ENCODE measurements around the gene GLI2.

Gene GLI2

GRCh38 chr2:120715353-120715752, 20.3 kb upstream of the GLI2 start:
- DNase-seq = no peak

GRCh38 chr2:120715941-120716340, 19.7 kb upstream of the GLI2 start:
- DNase-seq = no peak

GRCh38 chr2:120716641-120717585, 18.8 kb upstream of the GLI2 start:
- DNase-seq = no peak

GRCh38 chr2:120719491-120719890, 16.2 kb upstream of the GLI2 start:
- no peak for DNase-seq

- DNase-seq = no peak
Measured at GRCh38 chr2:120720231-120720630, 15.4 kb upstream of the GLI2 start.

- no peak for DNase-seq
Measured at GRCh38 chr2:120720746-120721375, 14.8 kb upstream of the GLI2 start.

- no peak for DNase-seq
Measured at GRCh38 chr2:120722246-120722567, 13.5 kb upstream of the GLI2 start.

- no peak for DNase-seq
Measured at GRCh38 chr2:120722568-120723421, 12.9 kb upstream of the GLI2 start.

GRCh38 chr2:120726245-120726644, 9.4 kb upstream of the GLI2 start:
- no peak for DNase-seq

- DNase-seq = no peak
Measured at GRCh38 chr2:120729406-120730399, 6.0 kb upstream of the GLI2 start.

GRCh38 chr2:120731175-120731574, 4.5 kb upstream of the GLI2 start:
- no peak for DNase-seq

- no peak for DNase-seq
Measured at GRCh38 chr2:120732506-120733237, 3.0 kb upstream of the GLI2 start.

- DNase-seq = no peak
Measured at GRCh38 chr2:120733238-120733932, 2.3 kb upstream of the GLI2 start.

GRCh38 chr2:120734930-120735651, 577 bp upstream of the GLI2 start:
- no peak for DNase-seq

GRCh38 chr2:120736202-120736623, 545 bp downstream of the GLI2 start:
- DNase-seq = peak in 1 of 2 experiments; percentile 7

GRCh38 chr2:120736624-120737339, 1.1 kb downstream of the GLI2 start:
- no peak for DNase-seq

- no peak for DNase-seq
Measured at GRCh38 chr2:120737340-120738101, 1.9 kb downstream of the GLI2 start.

GRCh38 chr2:120738117-120738516, 2.4 kb downstream of the GLI2 start:
- no peak for DNase-seq
